Measurements from ENCODE around the gene PTPRG. TPM values are rescaled to one million over a fixed set of nuclear protein-coding genes. Genes with fewer than 3 reads are reported as not detected.

PTPRG gene
- total and polyA plus RNA-seq, 2 donors (not counting 3 experiments of a cell fraction or from before 2014, with no cell fraction given): 8.9 to 39.1 TPM

GRCh38 chr3:61646360-61646759, 85.0 kb downstream of the PTPRG start:
- TF ChIP-seq JUN (IDR thresholded peaks at IDR 0.05; ENCODE audit: borderline replicate concordance, insufficient read depth, insufficient read length, low read depth): no peak
- no peaks in the 10 kb centered on the region for H3K9me1 ChIP-seq (replicated peaks; ENCODE audit: control insufficient read depth, extremely low read depth, insufficient read depth, low read length)
- ChIA-PET CTCF (interaction anchor here (1.0 to 1.3 kb wide), 2 partner anchors 11 to 12 kb away, joined by 3 to 4 read pairs; no protein-coding TSS in a partner anchor), POLR2A (no interaction called here)
- peak overlapping the region; percentile 61 for H3K4me2 ChIP-seq (ENCODE audit: insufficient read depth, low read length)
- H3K4me1 ChIP-seq (ENCODE audit: control insufficient read depth, extremely low read depth, insufficient read depth, low read length): peaks cover 16% of the 10 kb centered on the region
- peak overlapping the region; percentile 48 for H3K27ac ChIP-seq (ENCODE audit: insufficient read depth, low read depth, low read length)
- intact Hi-C loops (cut with micrococcal nuclease): no loop called here
- no peak overlapping the region for H3K4me3 ChIP-seq (replicated peaks in 1 of 3; ENCODE audit: insufficient read depth in 1 of 3, low read depth in 1 of 3, low read length in 3 of 3)
- H3K79me2 ChIP-seq (ENCODE audit: control insufficient read depth, insufficient read depth, low read length): peaks cover 1% of the 10 kb centered on the region
- no peaks in the 10 kb centered on the region for H3K9me3 ChIP-seq (replicated peaks; ENCODE audit: control insufficient read depth, insufficient read depth, low read length)
- no peak overlapping the region for H2AFZ ChIP-seq (ENCODE audit: low read depth, low read length)
- no peaks in the 10 kb centered on the region for H3K27me3 ChIP-seq (ENCODE audit: control insufficient read depth in 2 of 2, insufficient read depth in 2 of 2, low read length in 2 of 2)
- no peak overlapping the region for H3K9ac ChIP-seq (replicated peaks; ENCODE audit: extremely low read depth, insufficient read depth, low read length)
- dilution Hi-C loops (cut with MboI; ENCODE audit: extremely low pct_ligation_motif_present, low sequenced_read_pairs): no loop called here
- H4K20me1 ChIP-seq (replicated peaks; ENCODE audit: control insufficient read depth, extremely low read depth, insufficient read depth, low read length): no peaks in the 10 kb centered on the region
- DNase-seq (ENCODE audit: low read depth, low spot score): no peak
- FAIRE-seq: no peak
- no peaks in the 10 kb centered on the region for H3K36me3 ChIP-seq (ENCODE audit: control insufficient read depth in 2 of 2, extremely low read depth in 1 of 2, insufficient read depth in 2 of 2, low read length in 2 of 2)
- BruUV-seq (replicated peaks): no TSS peak

- no peaks in the 10 kb centered on the region for H3K9me3 ChIP-seq (replicated peaks; ENCODE audit: control insufficient read depth, insufficient read depth, low read length)
- no peaks in the 10 kb centered on the region for H3K36me3 ChIP-seq (ENCODE audit: control insufficient read depth in 2 of 2, extremely low read depth in 1 of 2, insufficient read depth in 2 of 2, low read length in 2 of 2)
- peak overlapping the region; percentile 61 for H3K4me2 ChIP-seq (ENCODE audit: insufficient read depth, low read length)
- BruUV-seq (replicated peaks): no TSS peak
- H3K79me2 ChIP-seq (ENCODE audit: control insufficient read depth, insufficient read depth, low read length): peaks cover 1% of the 10 kb centered on the region
- TF ChIP-seq JUN (IDR thresholded peaks at IDR 0.05; ENCODE audit: borderline replicate concordance, insufficient read depth, insufficient read length, low read depth): no peak
- no peak for TF ChIP-seq EZH2 (IDR thresholded peaks at IDR 0.05; ENCODE audit: borderline replicate concordance, low read depth, low read length, severe bottlenecking)
- no peak for TF ChIP-seq MYC (IDR thresholded peaks at IDR 0.05; ENCODE audit: low read depth, low read length)
- TF ChIP-seq POLR2AphosphoS5 (IDR thresholded peaks at IDR 0.05; ENCODE audit: insufficient read depth, low read depth, low read length): no peak
- TF ChIP-seq GATA2 (IDR thresholded peaks at IDR 0.05; ENCODE audit: insufficient read depth, insufficient read length, low read depth, low read length): no peak
- no peak for TF ChIP-seq CTCF (IDR thresholded peaks at IDR 0.05; ENCODE audit: extremely low read depth in 1 of 2, insufficient read depth in 1 of 2, low read depth in 1 of 2, low read length in 2 of 2)
- TF ChIP-seq POLR2A (IDR thresholded peaks at IDR 0.05; ENCODE audit: low read depth, low read length): no peak
- TF ChIP-seq MAX (IDR thresholded peaks at IDR 0.05; ENCODE audit: insufficient read depth, insufficient read length): no peak
- TF ChIP-seq FOS (IDR thresholded peaks at IDR 0.05; ENCODE audit: borderline replicate concordance, insufficient read depth, low read length): no peak
- H2AFZ ChIP-seq (ENCODE audit: low read depth, low read length): peak overlapping the region; percentile 16
- peaks cover 16% of the 10 kb centered on the region for H3K4me1 ChIP-seq (ENCODE audit: control insufficient read depth, extremely low read depth, insufficient read depth, low read length)
- H3K9ac ChIP-seq (replicated peaks; ENCODE audit: extremely low read depth, insufficient read depth, low read length): no peak overlapping the region
- H4K20me1 ChIP-seq (replicated peaks; ENCODE audit: control insufficient read depth, extremely low read depth, insufficient read depth, low read length): no peaks in the 10 kb centered on the region
- POLR2A ChIA-PET: no interaction called here
- H3K27ac ChIP-seq (ENCODE audit: insufficient read depth, low read depth, low read length): peak overlapping the region; percentile 48
- no peak overlapping the region for H3K4me3 ChIP-seq (replicated peaks in 1 of 3; ENCODE audit: insufficient read depth in 1 of 3, low read depth in 1 of 3, low read length in 3 of 3)
- peak; percentile 85 for DNase-seq (ENCODE audit: low read depth, low spot score)
- no peaks in the 10 kb centered on the region for H3K27me3 ChIP-seq (ENCODE audit: control insufficient read depth in 2 of 2, insufficient read depth in 2 of 2, low read length in 2 of 2)
- peak; percentile 86 for FAIRE-seq
- CTCF ChIA-PET: interaction anchor here (0.9 to 1.3 kb wide), 3 partner anchors 11 to 16 kb away, joined by 3 to 5 read pairs (median 4); no protein-coding TSS in a partner anchor
- H3K9me1 ChIP-seq (replicated peaks; ENCODE audit: control insufficient read depth, extremely low read depth, insufficient read depth, low read length): no peaks in the 10 kb centered on the region
- intact Hi-C loops (cut with micrococcal nuclease): no loop called here
- dilution Hi-C loops (cut with MboI; ENCODE audit: extremely low pct_ligation_motif_present, low sequenced_read_pairs): no loop called here
These were observed 85.6 kb downstream of the PTPRG start for GRCh38 chr3:61646851-61647525.
